Measurements from ENCODE around the gene SLC51B.
"Not testable (repeated sequence)": the region's sequence is repeated elsewhere in the genome, so short reads cannot be mapped to it uniquely, and the experiment has no call there.

GRCh38 chr15:65093793-65094170 lies 48.6 kb downstream of the SLC51B start:
- TF ChIP-seq CTCF, POLR2A (IDR thresholded peaks at IDR 0.05): not testable (repeated sequence)
